Liver (tissue), 9 donors: ENCODE data around the gene PDZRN4. TPM values are rescaled to one million over a fixed set of nuclear protein-coding genes. Genes with fewer than 3 reads are reported as not detected.

Source experiments
- DNase-seq: peaks from one replicate; pipeline ENCODE4 v3.0.0-alpha.2; 2017; ENCODE audit warnings: low spot score
- H3K27ac ChIP-seq, 2 donors: one replicate each; pipeline ENCODE4 v1.7.0; 2013; ENCODE audit warnings: inconsistent platforms in 2 of 2, low read length in 2 of 2, control low read depth in 1 of 2, low read depth in 1 of 2, mild to moderate bottlenecking in 1 of 2
- H3K27me3 ChIP-seq, 4 donors: one replicate each; pipeline versions ENCODE4 v1.6.1 to v1.7.0; 2013; ENCODE audit warnings: low read length in 3 of 4, inconsistent platforms in 1 of 4, mild to moderate bottlenecking in 1 of 4, moderate library complexity in 1 of 4; ENCODE audit not compliant: control insufficient read depth in 4 of 4, insufficient read depth in 4 of 4
- H3K36me3 ChIP-seq, 4 donors: one replicate each; pipeline versions ENCODE4 v1.6.1 to v1.7.0; 2013; ENCODE audit warnings: low read length in 3 of 4, mild to moderate bottlenecking in 3 of 4, low read depth in 1 of 4, moderate library complexity in 1 of 4; ENCODE audit not compliant: control insufficient read depth in 4 of 4, insufficient read depth in 3 of 4
- H3K4me1 ChIP-seq, 4 donors: one replicate each; pipeline versions ENCODE4 v1.6.1 to v1.7.0; 2013; ENCODE audit warnings: low read length in 3 of 4, mild to moderate bottlenecking in 3 of 4, moderate library complexity in 1 of 4; ENCODE audit not compliant: control insufficient read depth in 4 of 4, insufficient read depth in 4 of 4
- H3K4me3 ChIP-seq, 3 donors: one replicate each; pipeline versions ENCODE4 v1.6.1 to v1.7.0; 2013; ENCODE audit warnings: low read length in 3 of 3, control low read depth in 1 of 3, low read depth in 1 of 3, mild to moderate bottlenecking in 1 of 3
- H3K9ac ChIP-seq, 2 donors: one replicate each; pipeline ENCODE4 v1.7.0; 2013; ENCODE audit warnings: low read length in 2 of 2, mild to moderate bottlenecking in 2 of 2, moderate library complexity in 2 of 2, control low read depth in 1 of 2, low read depth in 1 of 2
- H3K9me3 ChIP-seq, 4 donors: one replicate each; pipeline versions ENCODE4 v1.6.1 to v1.7.0; 2013; ENCODE audit warnings: low read length in 3 of 4; ENCODE audit not compliant: control insufficient read depth in 4 of 4
- EGR1 ChIP-seq, 2 donors: IDR thresholded peaks; 2 replicates each; pipeline ENCODE4 v1.6.1; 2016 to 2018; ENCODE audit warnings: antibody characterized with exemption in 2 of 2, low read depth in 2 of 2
- FOXA1 ChIP-seq: IDR thresholded peaks from 2 replicates; pipeline ENCODE4 v1.6.1; 2016; ENCODE audit warnings: antibody characterized with exemption
- FOXA2 ChIP-seq: IDR thresholded peaks from 2 replicates; pipeline ENCODE4 v1.6.1; 2016; ENCODE audit warnings: antibody characterized with exemption
- GABPA ChIP-seq, 2 donors: IDR thresholded peaks in 1 of 2; conservative IDR thresholded peaks in 1 of 2; 2 replicates each; pipeline ENCODE4 v1.6.1; 2016; ENCODE audit warnings: antibody characterized with exemption in 2 of 2, mild to moderate bottlenecking in 1 of 2, moderate library complexity in 1 of 2
- HNF4A ChIP-seq, 2 donors: conservative IDR thresholded peaks; 2 replicates each; pipeline ENCODE4 v1.6.1; 2016; ENCODE audit warnings: antibody characterized with exemption in 2 of 2, mild to moderate bottlenecking in 2 of 2
- HNF4G ChIP-seq: IDR thresholded peaks from 2 replicates; pipeline ENCODE4 v1.6.1; 2016; ENCODE audit warnings: antibody characterized with exemption
- JUND ChIP-seq, 2 donors: IDR thresholded peaks; 2 replicates each; pipeline ENCODE4 v1.6.1; 2016; ENCODE audit warnings: antibody characterized with exemption in 2 of 2
- NR2F2 ChIP-seq: IDR thresholded peaks from 2 replicates; pipeline ENCODE4 v1.6.1; 2016; ENCODE audit warnings: antibody characterized with exemption
- RAD21 ChIP-seq, 2 donors: IDR thresholded peaks; 2 replicates each; pipeline ENCODE4 v1.6.1; 2016; ENCODE audit warnings: antibody characterized with exemption in 2 of 2, mild to moderate bottlenecking in 2 of 2
- RXRA ChIP-seq, 2 donors: IDR thresholded peaks; 2 replicates each; pipeline ENCODE4 v1.6.1; 2017 to 2018; ENCODE audit warnings: antibody characterized with exemption in 2 of 2, mild to moderate bottlenecking in 1 of 2
- SP1 ChIP-seq: IDR thresholded peaks from 2 replicates; pipeline ENCODE4 v1.6.1; 2018; ENCODE audit warnings: antibody characterized with exemption, mild to moderate bottlenecking
- TAF1 ChIP-seq: conservative IDR thresholded peaks from 2 replicates; pipeline ENCODE4 v1.6.1; 2016; ENCODE audit warnings: antibody characterized with exemption, mild to moderate bottlenecking
- YY1 ChIP-seq: IDR thresholded peaks from 2 replicates; pipeline ENCODE4 v1.6.1; 2016; ENCODE audit warnings: antibody characterized with exemption, mild to moderate bottlenecking
- WGBS: extraction: QIAGEN DNeasy Blood & Tissue Kit; methylation state at CpG from one replicate; pipeline ENCODE4 v1.1.7; 2013; 5-methylcytosine and 5-hydroxymethylcytosine counted together
- polyA plus RNA-seq, 2 donors: library from polyadenylated mRNA; stranded (reverse) in 1 of 2; unstranded in 1 of 2; fragments of 200-250 nt in 1 of 2; fragments of >200 nt in 1 of 2; fragmentation: Nextera tagmentation in 1 of 2; extraction: Ambion mirVana in 1 of 2; gene quantifications; one replicate each; pipeline versions ENCODE4 v1.2.1 to v1.2.3, GENCODE V29; 2013 to 2015
- total RNA-seq, 2 donors: library from RNA; depleted of rRNA; stranded (reverse); fragments of >200 nt; gene quantifications; one replicate each; pipeline ENCODE4 v1.2.3, GENCODE V29; 2014
- TF ChIP-seq, protein P1 (sequence below): IDR thresholded peaks from 2 replicates; pipeline ENCODE4 v1.6.1; 2016; ENCODE audit warnings: antibody characterized with exemption
- TF ChIP-seq, protein P2 (sequence below): IDR thresholded peaks from 2 replicates; pipeline ENCODE4 v1.6.1; 2016; ENCODE audit warnings: antibody characterized with exemption, mild to moderate bottlenecking
- TF ChIP-seq, protein P3 (sequence below): fragments of 150-350 bp; IDR thresholded peaks from 2 replicates; pipeline ENCODE4 v1.5.1; 2017; ENCODE audit warnings: improper control_type of control experiment, low read depth, low read length; ENCODE audit not compliant: missing input control
- TF ChIP-seq, protein P4 (sequence below): IDR thresholded peaks from 2 replicates; pipeline ENCODE4 v1.6.1; 2016; ENCODE audit warnings: antibody characterized with exemption
- TF ChIP-seq, protein P5 (sequence below): IDR thresholded peaks from 2 replicates; pipeline ENCODE4 v1.6.1; 2016; ENCODE audit warnings: antibody characterized with exemption
- donor health status: healthy.
- donor health status: healthy.
- donor health status: healthy.
- donor health status: healthy.
- donor health status: healthy.

Gene PDZRN4
- total and polyA plus RNA-seq, 4 donors = 0.11 to 1.1 (median 0.24) TPM

DNA sequence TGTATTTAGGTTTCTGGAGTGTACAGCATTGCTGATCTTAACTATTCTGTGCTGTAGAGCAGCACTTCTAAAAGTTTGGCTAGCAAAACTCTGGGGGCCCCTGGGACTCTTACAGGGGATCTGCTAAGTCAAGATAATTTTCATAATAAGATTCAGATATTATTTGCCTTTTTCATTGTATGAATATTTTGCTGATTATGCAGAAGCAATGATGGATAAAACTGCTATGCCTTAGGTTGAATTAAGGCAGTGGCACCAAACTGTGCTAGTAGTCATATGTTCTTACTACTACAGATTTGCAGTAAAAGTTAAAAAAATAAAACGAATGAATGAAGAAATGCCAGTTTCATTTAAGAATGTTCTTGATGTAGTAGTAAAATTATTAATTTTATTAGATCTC, 160.1 kb downstream of the PDZRN4 start:
- TF ChIP-seq EGR1 (IDR thresholded peaks at IDR 0.05; ENCODE audit: low read depth in 2 of 2) = no peak
- TF ChIP-seq, protein P1, sequence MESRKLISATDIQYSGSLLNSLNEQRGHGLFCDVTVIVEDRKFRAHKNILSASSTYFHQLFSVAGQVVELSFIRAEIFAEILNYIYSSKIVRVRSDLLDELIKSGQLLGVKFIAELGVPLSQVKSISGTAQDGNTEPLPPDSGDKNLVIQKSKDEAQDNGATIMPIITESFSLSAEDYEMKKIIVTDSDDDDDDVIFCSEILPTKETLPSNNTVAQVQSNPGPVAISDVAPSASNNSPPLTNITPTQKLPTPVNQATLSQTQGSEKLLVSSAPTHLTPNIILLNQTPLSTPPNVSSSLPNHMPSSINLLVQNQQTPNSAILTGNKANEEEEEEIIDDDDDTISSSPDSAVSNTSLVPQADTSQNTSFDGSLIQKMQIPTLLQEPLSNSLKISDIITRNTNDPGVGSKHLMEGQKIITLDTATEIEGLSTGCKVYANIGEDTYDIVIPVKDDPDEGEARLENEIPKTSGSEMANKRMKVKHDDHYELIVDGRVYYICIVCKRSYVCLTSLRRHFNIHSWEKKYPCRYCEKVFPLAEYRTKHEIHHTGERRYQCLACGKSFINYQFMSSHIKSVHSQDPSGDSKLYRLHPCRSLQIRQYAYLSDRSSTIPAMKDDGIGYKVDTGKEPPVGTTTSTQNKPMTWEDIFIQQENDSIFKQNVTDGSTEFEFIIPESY = no peak
- TF ChIP-seq TAF1 = no peak
- no peak for TF ChIP-seq FOXA2
- TF ChIP-seq, protein P2, sequence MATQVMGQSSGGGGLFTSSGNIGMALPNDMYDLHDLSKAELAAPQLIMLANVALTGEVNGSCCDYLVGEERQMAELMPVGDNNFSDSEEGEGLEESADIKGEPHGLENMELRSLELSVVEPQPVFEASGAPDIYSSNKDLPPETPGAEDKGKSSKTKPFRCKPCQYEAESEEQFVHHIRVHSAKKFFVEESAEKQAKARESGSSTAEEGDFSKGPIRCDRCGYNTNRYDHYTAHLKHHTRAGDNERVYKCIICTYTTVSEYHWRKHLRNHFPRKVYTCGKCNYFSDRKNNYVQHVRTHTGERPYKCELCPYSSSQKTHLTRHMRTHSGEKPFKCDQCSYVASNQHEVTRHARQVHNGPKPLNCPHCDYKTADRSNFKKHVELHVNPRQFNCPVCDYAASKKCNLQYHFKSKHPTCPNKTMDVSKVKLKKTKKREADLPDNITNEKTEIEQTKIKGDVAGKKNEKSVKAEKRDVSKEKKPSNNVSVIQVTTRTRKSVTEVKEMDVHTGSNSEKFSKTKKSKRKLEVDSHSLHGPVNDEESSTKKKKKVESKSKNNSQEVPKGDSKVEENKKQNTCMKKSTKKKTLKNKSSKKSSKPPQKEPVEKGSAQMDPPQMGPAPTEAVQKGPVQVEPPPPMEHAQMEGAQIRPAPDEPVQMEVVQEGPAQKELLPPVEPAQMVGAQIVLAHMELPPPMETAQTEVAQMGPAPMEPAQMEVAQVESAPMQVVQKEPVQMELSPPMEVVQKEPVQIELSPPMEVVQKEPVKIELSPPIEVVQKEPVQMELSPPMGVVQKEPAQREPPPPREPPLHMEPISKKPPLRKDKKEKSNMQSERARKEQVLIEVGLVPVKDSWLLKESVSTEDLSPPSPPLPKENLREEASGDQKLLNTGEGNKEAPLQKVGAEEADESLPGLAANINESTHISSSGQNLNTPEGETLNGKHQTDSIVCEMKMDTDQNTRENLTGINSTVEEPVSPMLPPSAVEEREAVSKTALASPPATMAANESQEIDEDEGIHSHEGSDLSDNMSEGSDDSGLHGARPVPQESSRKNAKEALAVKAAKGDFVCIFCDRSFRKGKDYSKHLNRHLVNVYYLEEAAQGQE = no peak
- TF ChIP-seq RAD21 (IDR thresholded peaks at IDR 0.05) = no peak
- TF ChIP-seq JUND (IDR thresholded peaks at IDR 0.05) = no peak
- Histone ChIP-seq H3K27ac (no peak overlapping the region), H3K36me3 (no peaks in the 10 kb centered on the region), H3K27me3 (no peaks in the 10 kb centered on the region), H3K9me3 (no peaks in the 10 kb centered on the region), H3K9ac (no peak overlapping the region), H3K4me3 (no peak overlapping the region), H3K4me1 (no peaks in the 10 kb centered on the region)
- WGBS = 61% methylated on average over 1 of the region's 1 CpG
- DNase-seq = no peak

DNA sequence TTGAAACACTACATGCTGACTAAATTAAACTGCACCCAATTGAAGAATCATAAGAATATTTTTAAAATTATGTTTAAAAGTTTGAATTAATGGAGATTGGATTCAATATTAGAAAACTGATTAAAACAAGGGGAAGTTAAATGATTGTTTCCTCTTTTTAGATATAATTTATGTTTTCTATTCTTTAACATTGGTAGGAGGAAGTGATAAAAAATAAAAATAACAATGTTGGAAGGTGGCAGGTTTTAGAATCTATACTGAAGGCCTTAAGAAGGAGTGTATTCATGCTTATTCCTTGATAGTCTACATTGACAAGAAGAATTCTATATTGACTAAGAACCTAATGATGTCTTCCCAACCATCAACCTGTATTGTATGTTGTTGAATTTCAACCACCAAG, 168.1 kb downstream of the PDZRN4 start:
- no peak for TF ChIP-seq JUND (IDR thresholded peaks at IDR 0.05)
- no peak for TF ChIP-seq NR2F2
- TF ChIP-seq YY1 = no peak
- TF ChIP-seq, protein P3, sequence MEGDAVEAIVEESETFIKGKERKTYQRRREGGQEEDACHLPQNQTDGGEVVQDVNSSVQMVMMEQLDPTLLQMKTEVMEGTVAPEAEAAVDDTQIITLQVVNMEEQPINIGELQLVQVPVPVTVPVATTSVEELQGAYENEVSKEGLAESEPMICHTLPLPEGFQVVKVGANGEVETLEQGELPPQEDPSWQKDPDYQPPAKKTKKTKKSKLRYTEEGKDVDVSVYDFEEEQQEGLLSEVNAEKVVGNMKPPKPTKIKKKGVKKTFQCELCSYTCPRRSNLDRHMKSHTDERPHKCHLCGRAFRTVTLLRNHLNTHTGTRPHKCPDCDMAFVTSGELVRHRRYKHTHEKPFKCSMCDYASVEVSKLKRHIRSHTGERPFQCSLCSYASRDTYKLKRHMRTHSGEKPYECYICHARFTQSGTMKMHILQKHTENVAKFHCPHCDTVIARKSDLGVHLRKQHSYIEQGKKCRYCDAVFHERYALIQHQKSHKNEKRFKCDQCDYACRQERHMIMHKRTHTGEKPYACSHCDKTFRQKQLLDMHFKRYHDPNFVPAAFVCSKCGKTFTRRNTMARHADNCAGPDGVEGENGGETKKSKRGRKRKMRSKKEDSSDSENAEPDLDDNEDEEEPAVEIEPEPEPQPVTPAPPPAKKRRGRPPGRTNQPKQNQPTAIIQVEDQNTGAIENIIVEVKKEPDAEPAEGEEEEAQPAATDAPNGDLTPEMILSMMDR = no peak
- TF ChIP-seq, protein P1 = no peak
- no peak for TF ChIP-seq HNF4A (conservative IDR thresholded peaks at IDR 0.05)
- TF ChIP-seq, protein P4, sequence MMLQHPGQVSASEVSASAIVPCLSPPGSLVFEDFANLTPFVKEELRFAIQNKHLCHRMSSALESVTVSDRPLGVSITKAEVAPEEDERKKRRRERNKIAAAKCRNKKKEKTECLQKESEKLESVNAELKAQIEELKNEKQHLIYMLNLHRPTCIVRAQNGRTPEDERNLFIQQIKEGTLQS = no peak
- TF ChIP-seq FOXA2 = no peak
- TF ChIP-seq FOXA1 = no peak
- TF ChIP-seq TAF1 = no peak
- TF ChIP-seq, protein P5, sequence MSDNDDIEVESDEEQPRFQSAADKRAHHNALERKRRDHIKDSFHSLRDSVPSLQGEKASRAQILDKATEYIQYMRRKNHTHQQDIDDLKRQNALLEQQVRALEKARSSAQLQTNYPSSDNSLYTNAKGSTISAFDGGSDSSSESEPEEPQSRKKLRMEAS = no peak
- TF ChIP-seq RXRA (IDR thresholded peaks at IDR 0.05) = no peak
- no peak for TF ChIP-seq SP1
- TF ChIP-seq GABPA (IDR thresholded peaks at IDR 0.05 in 1 of 2, conservative IDR thresholded peaks at IDR 0.05 in 1 of 2) = no peak
- no peak for TF ChIP-seq HNF4G
- no peak for TF ChIP-seq EGR1 (IDR thresholded peaks at IDR 0.05; ENCODE audit: low read depth in 2 of 2)
- TF ChIP-seq, protein P2 = no peak
- Histone ChIP-seq H3K27ac (no peak overlapping the region), H3K9ac (no peak overlapping the region), H3K27me3 (no peaks in the 10 kb centered on the region), H3K4me1 (no peaks in the 10 kb centered on the region), H3K36me3 (no peaks in the 10 kb centered on the region), H3K9me3 (no peaks in the 10 kb centered on the region), H3K4me3 (no peak overlapping the region)
- no peak for DNase-seq
